ENCODE data around the gene METTL27. TPM values are rescaled to one million over a fixed set of nuclear protein-coding genes. Genes with fewer than 3 reads are reported as not detected.

The METTL27 gene
- total and polyA plus RNA-seq, 9 of the 15 experiments (the other 6 are each of a cell fraction or from before 2014, with no cell fraction given): 0.08 to 0.82 (median 0.33) TPM; not detected in 4

- TF ChIP-seq ZBTB26 (CRISPR knock-in tag; IDR thresholded peaks at IDR 0.05) (0 out of 2 replicates have a peak, but pooled peaks have one; percentile 14), XRCC3 (IDR thresholded peaks at IDR 0.05) (no peak), ZNF583 (CRISPR knock-in tag; IDR thresholded peaks at IDR 0.05) (peak; percentile 56; the same call in 1 of the 2 replicates), HSF4 (CRISPR knock-in tag; IDR thresholded peaks at IDR 0.05; ENCODE audit: borderline replicate concordance) (no peak), CHAMP1 (IDR thresholded peaks at IDR 0.05) (no peak), ZNF347 (CRISPR knock-in tag; IDR thresholded peaks at IDR 0.05; ENCODE audit: low read depth) (no peak), SAP30 (IDR thresholded peaks at IDR 0.05; ENCODE audit: borderline replicate concordance, insufficient read depth, low read depth, low read length, poor library complexity, severe bottlenecking) (no peak), ZNF140 (CRISPR knock-in tag; IDR thresholded peaks at IDR 0.05) (no peak), BRF2 (IDR thresholded peaks at IDR 0.05; ENCODE audit: borderline replicate concordance, insufficient read depth, insufficient read length) (no peak), TFE3 (CRISPR knock-in tag; IDR thresholded peaks at IDR 0.05) (peak; percentile 56), SIN3B (IDR thresholded peaks at IDR 0.05; ENCODE audit: low read depth) (no peak), ZNF263 (CRISPR knock-in tag; IDR thresholded peaks at IDR 0.05; ENCODE audit: borderline replicate concordance) (no peak), ZNF449 (CRISPR knock-in tag; IDR thresholded peaks at IDR 0.05) (no peak), ZNF121 (CRISPR knock-in tag; conservative IDR thresholded peaks at IDR 0.05) (no peak), CREB3 (tag; conservative IDR thresholded peaks at IDR 0.05; ENCODE audit: low read depth) (no peak), PHF21A (IDR thresholded peaks at IDR 0.05; ENCODE audit: borderline replicate concordance, low read depth) (no peak), ZSCAN29 (IDR thresholded peaks at IDR 0.05) (no peak)
Observed at GRCh38 chr7:73828107-73828803, 14.1 kb downstream of the METTL27 start (continued).
